HEK293 (cell line): ENCODE results near the gene CKMT2.

ENCODE experiments used
- ZNF324 ChIP-seq: fragments of 450-650 bp; formaldehyde crosslinking; IDR thresholded peaks from 2 replicates; pipeline ENCODE4 v1.5.1; 2016; ENCODE audit warnings: missing biosample characterization, missing genetic modification characterization
- TF ChIP-seq, protein P1 (sequence below): fragments of 450-650 bp; formaldehyde crosslinking; IDR thresholded peaks from 2 replicates; pipeline ENCODE4 v1.5.1; 2016; ENCODE audit warnings: missing biosample characterization, missing genetic modification characterization

- TF ChIP-seq, protein P1, sequence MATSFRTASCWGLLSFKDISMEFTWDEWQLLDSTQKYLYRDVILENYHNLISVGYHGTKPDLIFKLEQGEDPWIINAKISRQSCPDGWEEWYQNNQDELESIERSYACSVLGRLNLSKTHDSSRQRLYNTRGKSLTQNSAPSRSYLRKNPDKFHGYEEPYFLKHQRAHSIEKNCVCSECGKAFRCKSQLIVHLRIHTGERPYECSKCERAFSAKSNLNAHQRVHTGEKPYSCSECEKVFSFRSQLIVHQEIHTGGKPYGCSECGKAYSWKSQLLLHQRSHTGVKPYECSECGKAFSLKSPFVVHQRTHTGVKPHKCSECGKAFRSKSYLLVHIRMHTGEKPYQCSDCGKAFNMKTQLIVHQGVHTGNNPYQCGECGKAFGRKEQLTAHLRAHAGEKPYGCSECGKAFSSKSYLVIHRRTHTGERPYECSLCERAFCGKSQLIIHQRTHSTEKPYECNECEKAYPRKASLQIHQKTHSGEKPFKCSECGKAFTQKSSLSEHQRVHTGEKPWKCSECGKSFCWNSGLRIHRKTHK (tag by site-specific recombination) = no peak
- TF ChIP-seq ZNF324 = no peak
Measured at GRCh38 chr5:81228084-81228483, 5.0 kb upstream of the CKMT2 start.
